HCT116 (cell line): ENCODE measurements around the gene ARMH3. TPM values are rescaled to one million over a fixed set of nuclear protein-coding genes. Genes with fewer than 3 reads are reported as not detected.

Experiments used
- ATAC-seq: fragments of 200-7000 bp; cut with Tn5 transposase; 2 replicates; pipeline ENCODE4 v1.9.1; 2020; ENCODE audit warnings: mild to moderate bottlenecking, moderate library complexity
- BruUV-seq: library from RNA; stranded (reverse); fragments of 400-500 nt; replicated peaks from 2 replicates; lab custom pipeline; 2021; lab: Mats Ljungman, UMichigan
- CTCF ChIA-PET: fragments of 300-600 bp; sonication (Branson Sonifier 250); formaldehyde crosslinking; loops from one replicate; lab custom pipeline; 2021; ENCODE audit warnings: antibody characterized with exemption; lab: Charles Lee
- POLR2A ChIA-PET: fragments of 300-600, 350-600 bp; sonication (Branson Sonifier 250); formaldehyde crosslinking; loops from one replicate; lab custom pipeline; 2021; ENCODE audit warnings: antibody characterized with exemption; lab: Charles Lee
- RAD21 ChIA-PET, 2 experiments: fragments of 300-600 bp; sonication (Branson Sonifier 250); formaldehyde crosslinking; loops; one replicate each; lab custom pipeline; 2023; ENCODE audit warnings: low total read pairs in 2 of 2; ENCODE audit not compliant: uncharacterized antibody in 2 of 2, unreplicated experiment in 2 of 2, low non-redundant PET in 1 of 2; lab: Charles Lee
- DNase-seq: peaks from one replicate; pipeline ENCODE4 v3.0.0-alpha.2; 2010; ENCODE audit warnings: low read depth, low spot score
- H2AFZ ChIP-seq: fragments of 200-600 bp; shearing (Covaris generic), sonication (generic); 2 replicates; pipeline ENCODE4 v1.6.1; 2017; ENCODE audit warnings: low read depth, mixed run types, mixed read lengths, antibody characterized with exemption, low read length; ENCODE audit not compliant: poor library complexity, severe bottlenecking
- H3K27ac ChIP-seq: 2 replicates; pipeline ENCODE4 v1.5.1; 2012; ENCODE audit warnings: low read depth, low read length
- H3K27me3 ChIP-seq: fragments of 200-600 bp; sonication (generic); 2 replicates; pipeline ENCODE4 v1.6.1; 2016; ENCODE audit warnings: mixed run types, low read length, mixed read lengths; ENCODE audit not compliant: insufficient read depth
- H3K36me3 ChIP-seq, 2 experiments: fragments of 200-500 bp in 1 of 2; fragments of 200-600 bp in 1 of 2; sonication (Bioruptor generic) in 1 of 2; sonication (generic) in 1 of 2; 2 replicates each; pipeline versions ENCODE4 v1.5.1 to v1.6.1; 2014 to 2016; ENCODE audit warnings: low read length in 2 of 2, inconsistent platforms in 1 of 2, mixed read lengths in 1 of 2, mixed run types in 1 of 2; ENCODE audit not compliant: insufficient read depth in 2 of 2, control insufficient read depth in 1 of 2
- H3K4me1 ChIP-seq, 2 experiments: fragments of 200-600 bp in 1 of 2; sonication (generic) in 1 of 2; 2 replicates each; pipeline versions ENCODE4 v1.5.1 to v1.6.1; 2012 to 2017; ENCODE audit warnings: low read length in 2 of 2, inconsistent platforms in 1 of 2, mild to moderate bottlenecking in 1 of 2, mixed read lengths in 1 of 2, mixed run types in 1 of 2, moderate library complexity in 1 of 2; ENCODE audit not compliant: insufficient read depth in 2 of 2, control insufficient read depth in 1 of 2
- H3K4me2 ChIP-seq: fragments of 200-600 bp; sonication (generic); 2 replicates; pipeline ENCODE4 v1.6.1; 2017; ENCODE audit warnings: mixed run types, low read length, mixed read lengths
- H3K4me3 ChIP-seq, 2 experiments: fragments of 200-600 bp in 1 of 2; sonication (generic) in 1 of 2; replicated peaks in 1 of 2; 2 replicates each; pipeline ENCODE4 v1.5.1; 2011 to 2016; ENCODE audit warnings: low read length in 2 of 2, control low read depth in 1 of 2, low read depth in 1 of 2, mild to moderate bottlenecking in 1 of 2, mixed read lengths in 1 of 2, mixed run types in 1 of 2
- H3K79me2 ChIP-seq: fragments of 200-600 bp; sonication (generic); 2 replicates; pipeline ENCODE4 v1.6.1; 2017; ENCODE audit warnings: mild to moderate bottlenecking, mixed run types, low read length, moderate library complexity, mixed read lengths; ENCODE audit not compliant: insufficient read depth
- H3K9ac ChIP-seq: fragments of 200-600 bp; sonication (generic); 2 replicates; pipeline ENCODE4 v1.6.1; 2016; ENCODE audit warnings: low read length, mixed read lengths
- H3K9me2 ChIP-seq: fragments of 200-600 bp; sonication (generic), shearing (Covaris generic); 2 replicates; pipeline ENCODE4 v1.6.1; 2017; ENCODE audit warnings: mixed run types, mild to moderate bottlenecking, moderate library complexity; ENCODE audit not compliant: insufficient read depth
- H3K9me3 ChIP-seq, 2 experiments: fragments of 200-500 bp in 1 of 2; fragments of 200-600 bp in 1 of 2; sonication (Bioruptor generic) in 1 of 2; sonication (generic) in 1 of 2; 2 replicates each; pipeline ENCODE4 v1.6.1; 2014 to 2017; ENCODE audit warnings: low read length in 2 of 2, mixed read lengths in 2 of 2, inconsistent platforms in 1 of 2, low read depth in 1 of 2, mild to moderate bottlenecking in 1 of 2, mixed run types in 1 of 2, moderate library complexity in 1 of 2; ENCODE audit not compliant: control insufficient read depth in 1 of 2, insufficient read depth in 1 of 2
- H4K20me1 ChIP-seq: fragments of 200-600 bp; sonication (generic), shearing (Covaris generic); 2 replicates; pipeline ENCODE4 v1.6.1; 2017; ENCODE audit warnings: mixed run types, mild to moderate bottlenecking, moderate library complexity; ENCODE audit not compliant: insufficient read depth
- EGR1 ChIP-seq: IDR thresholded peaks from 2 replicates; pipeline ENCODE4 v1.6.1; 2012; ENCODE audit warnings: low read depth
- EZH2phosphoT487 ChIP-seq: fragments of 200-600 bp; IDR thresholded peaks from 2 replicates; pipeline ENCODE4 v1.6.1; 2018; ENCODE audit warnings: antibody characterized with exemption, borderline replicate concordance
- FOSL1 ChIP-seq: IDR thresholded peaks from 2 replicates; pipeline ENCODE4 v1.6.1; 2012; ENCODE audit warnings: low read depth
- JUND ChIP-seq: IDR thresholded peaks from 2 replicates; pipeline ENCODE4 v1.6.1; 2012
- POLR2A ChIP-seq: IDR thresholded peaks from 2 replicates; pipeline ENCODE4 v1.7.0; 2011; ENCODE audit warnings: borderline replicate concordance; ENCODE audit not compliant: insufficient read depth, insufficient read length; ENCODE audit errors: extremely low read depth
- SIN3A ChIP-seq: IDR thresholded peaks from 2 replicates; pipeline ENCODE4 v1.6.1; 2012; ENCODE audit warnings: low read depth
- SP1 ChIP-seq: IDR thresholded peaks from 2 replicates; pipeline ENCODE4 v1.6.1; 2012; ENCODE audit warnings: low read depth
- SRF ChIP-seq: IDR thresholded peaks from 2 replicates; pipeline ENCODE4 v1.6.1; 2012; ENCODE audit warnings: low read depth
- TCF7L2 ChIP-seq: IDR thresholded peaks from 2 replicates; pipeline ENCODE4 v1.7.0; 2011; ENCODE audit warnings: borderline replicate concordance, inconsistent platforms; ENCODE audit not compliant: insufficient read depth, insufficient read length; ENCODE audit errors: extremely low read depth
- YY1 ChIP-seq: IDR thresholded peaks from 2 replicates; pipeline ENCODE4 v1.6.1; 2011; ENCODE audit warnings: low read length, low read depth, moderate library complexity, mild to moderate bottlenecking; ENCODE audit not compliant: insufficient replicate concordance; ENCODE audit errors: extremely low read depth
- ZFX ChIP-seq: fragments of 450-650 bp; IDR thresholded peaks from 2 replicates; pipeline ENCODE4 v1.6.1; 2017
- intact Hi-C: fragments of 100-400 bp; cut with micrococcal nuclease; formaldehyde crosslinking; loops from 2 replicates; pipeline ENCODE4 v1.10.0; 2022
- total RNA-seq: library from RNA; stranded (reverse); gene quantifications from one replicate; pipeline ENCODE4 v1.2.1, GENCODE V29; 2021; ENCODE audit not compliant: unreplicated experiment
- TF ChIP-seq, protein P1 (sequence below), 3 experiments: fragments of 200-600 bp in 1 of 3; sonication (generic) in 1 of 3; IDR thresholded peaks in 2 of 3; conservative IDR thresholded peaks in 1 of 3; 2 replicates each; pipeline ENCODE4 v1.5.1; 2012 to 2017; ENCODE audit warnings: low read depth in 2 of 3, low read length in 2 of 3, antibody characterized with exemption in 1 of 3, borderline replicate concordance in 1 of 3, control low read depth in 1 of 3, mild to moderate bottlenecking in 1 of 3, mixed read lengths in 1 of 3, mixed run types in 1 of 3, moderate library complexity in 1 of 3; ENCODE audit not compliant: insufficient read depth in 1 of 3
- TF ChIP-seq, protein P2 (sequence below): IDR thresholded peaks from 2 replicates; pipeline ENCODE4 v1.6.1; 2012

ARMH3 gene
- total RNA-seq, 1 experiment from 2014 or later, result 30.4 TPM

DNA sequence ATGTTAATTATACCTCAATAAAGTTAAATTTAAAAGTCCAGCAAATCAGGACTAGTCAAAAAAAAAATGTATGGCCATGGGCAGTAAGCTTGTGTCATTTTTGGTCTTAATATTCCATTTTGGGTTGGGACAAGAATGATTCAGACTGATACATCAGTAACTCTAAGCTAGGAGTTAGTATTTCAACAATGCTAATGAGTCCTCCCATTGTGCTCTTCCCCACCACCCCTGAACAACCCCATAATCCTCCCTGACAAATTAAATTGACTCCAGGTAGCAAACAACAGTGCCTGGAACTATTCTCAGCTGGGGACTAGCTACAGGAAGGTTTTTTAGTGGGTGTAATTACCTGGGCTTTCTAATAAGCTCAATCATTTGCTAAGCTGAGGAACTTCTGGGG lies 181.7 kb downstream of the ARMH3 start:
- no peak overlapping the region for H3K4me3 ChIP-seq
- no peak for ATAC-seq
- H3K4me1 ChIP-seq, result no peaks in the 10 kb centered on the region
- H3K9me3 ChIP-seq, result no peaks in the 10 kb centered on the region
- CTCF ChIA-PET, result interaction anchor here (1.0 to 1.3 kb wide), 3 partner anchors 16 to 136 kb away, joined by 3 to 4 read pairs (median 4); no protein-coding TSS in a partner anchor
- TF ChIP-seq SRF, result no peak
- no peak for TF ChIP-seq SIN3A
- no peak for TF ChIP-seq ZFX
- no peak for TF ChIP-seq YY1
- TF ChIP-seq EZH2phosphoT487, result no peak
- TF ChIP-seq FOSL1, result no peak
- TF ChIP-seq EGR1, result no peak
- TF ChIP-seq SP1, result no peak
- TF ChIP-seq TCF7L2, result no peak
- TF ChIP-seq, protein P1, sequence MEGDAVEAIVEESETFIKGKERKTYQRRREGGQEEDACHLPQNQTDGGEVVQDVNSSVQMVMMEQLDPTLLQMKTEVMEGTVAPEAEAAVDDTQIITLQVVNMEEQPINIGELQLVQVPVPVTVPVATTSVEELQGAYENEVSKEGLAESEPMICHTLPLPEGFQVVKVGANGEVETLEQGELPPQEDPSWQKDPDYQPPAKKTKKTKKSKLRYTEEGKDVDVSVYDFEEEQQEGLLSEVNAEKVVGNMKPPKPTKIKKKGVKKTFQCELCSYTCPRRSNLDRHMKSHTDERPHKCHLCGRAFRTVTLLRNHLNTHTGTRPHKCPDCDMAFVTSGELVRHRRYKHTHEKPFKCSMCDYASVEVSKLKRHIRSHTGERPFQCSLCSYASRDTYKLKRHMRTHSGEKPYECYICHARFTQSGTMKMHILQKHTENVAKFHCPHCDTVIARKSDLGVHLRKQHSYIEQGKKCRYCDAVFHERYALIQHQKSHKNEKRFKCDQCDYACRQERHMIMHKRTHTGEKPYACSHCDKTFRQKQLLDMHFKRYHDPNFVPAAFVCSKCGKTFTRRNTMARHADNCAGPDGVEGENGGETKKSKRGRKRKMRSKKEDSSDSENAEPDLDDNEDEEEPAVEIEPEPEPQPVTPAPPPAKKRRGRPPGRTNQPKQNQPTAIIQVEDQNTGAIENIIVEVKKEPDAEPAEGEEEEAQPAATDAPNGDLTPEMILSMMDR (IDR thresholded peaks at IDR 0.05 in 2 of 3, conservative IDR thresholded peaks at IDR 0.05 in 1 of 3; ENCODE audit: borderline replicate concordance in 1 of 3, insufficient read depth in 1 of 3, low read depth in 2 of 3, low read length in 2 of 3), result no peak
- TF ChIP-seq, protein P2, sequence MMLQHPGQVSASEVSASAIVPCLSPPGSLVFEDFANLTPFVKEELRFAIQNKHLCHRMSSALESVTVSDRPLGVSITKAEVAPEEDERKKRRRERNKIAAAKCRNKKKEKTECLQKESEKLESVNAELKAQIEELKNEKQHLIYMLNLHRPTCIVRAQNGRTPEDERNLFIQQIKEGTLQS, result no peak
- TF ChIP-seq JUND, result no peak
- TF ChIP-seq POLR2A, result no peak
- TF ChIP-seq, all 23 proteins: peak for 0
- no peaks in the 10 kb centered on the region for H3K9me2 ChIP-seq
- RAD21 ChIA-PET, result no interaction called here
- no peaks in the 10 kb centered on the region for H4K20me1 ChIP-seq
- H3K79me2 ChIP-seq, result no peaks in the 10 kb centered on the region
- no peak for DNase-seq
- POLR2A ChIA-PET, result no interaction called here
- intact Hi-C loops, result no loop called here
- no peak overlapping the region for H2AFZ ChIP-seq
- H3K27me3 ChIP-seq, result no peaks in the 10 kb centered on the region
- H3K27ac ChIP-seq, result no peak overlapping the region
- H3K36me3 ChIP-seq, result no peaks in the 10 kb centered on the region
- BruUV-seq, result no TSS peak
- no peak overlapping the region for H3K4me2 ChIP-seq
- H3K9ac ChIP-seq, result no peak overlapping the region
